GM12892 (cell line): ENCODE measurements around the gene BCLAF1.

Experiments used
- POLR2A ChIP-seq: IDR thresholded peaks from 2 replicates; pipeline ENCODE4 v1.6.1; 2011; ENCODE audit warnings: low read depth, low read length, control low read depth
- POLR2AphosphoS5 ChIP-seq: IDR thresholded peaks from 2 replicates; pipeline ENCODE4 v1.6.1; 2011; ENCODE audit warnings: low read depth, low read length, control low read depth
- TAF1 ChIP-seq: IDR thresholded peaks from 2 replicates; pipeline ENCODE4 v1.6.1; 2011; ENCODE audit warnings: low read depth, mild to moderate bottlenecking, control low read depth, low read length, borderline replicate concordance

DNA sequence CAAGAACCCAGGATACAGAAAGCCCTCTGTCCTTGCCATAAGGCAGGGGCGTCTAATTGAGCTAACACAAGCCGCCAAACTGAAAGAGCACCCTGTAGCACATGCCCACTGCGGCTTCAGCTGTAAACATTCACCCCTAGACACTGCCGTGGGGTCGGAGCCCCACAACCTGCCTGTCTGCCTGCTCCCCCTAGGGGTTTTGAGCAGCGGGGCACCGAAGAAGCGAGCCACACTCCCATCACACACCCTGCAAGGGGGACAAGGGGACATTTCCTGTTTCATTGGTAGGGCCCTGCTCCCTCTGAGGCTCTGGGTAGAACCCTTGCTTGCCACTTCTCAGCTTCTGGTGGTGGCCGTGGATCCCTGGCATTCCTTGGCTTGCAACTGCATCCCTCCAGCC, 45.2 kb upstream of the BCLAF1 start:
- TF ChIP-seq POLR2AphosphoS5 (no peak), POLR2A (no peak), TAF1 (no peak)
